ENCODE measurements around the gene INTS11. TPM values are rescaled to one million over a fixed set of nuclear protein-coding genes. Genes with fewer than 3 reads are reported as not detected.

The INTS11 gene
- total and polyA plus RNA-seq, 8 donors = 59.5 to 520 (median 143) TPM

DNA sequence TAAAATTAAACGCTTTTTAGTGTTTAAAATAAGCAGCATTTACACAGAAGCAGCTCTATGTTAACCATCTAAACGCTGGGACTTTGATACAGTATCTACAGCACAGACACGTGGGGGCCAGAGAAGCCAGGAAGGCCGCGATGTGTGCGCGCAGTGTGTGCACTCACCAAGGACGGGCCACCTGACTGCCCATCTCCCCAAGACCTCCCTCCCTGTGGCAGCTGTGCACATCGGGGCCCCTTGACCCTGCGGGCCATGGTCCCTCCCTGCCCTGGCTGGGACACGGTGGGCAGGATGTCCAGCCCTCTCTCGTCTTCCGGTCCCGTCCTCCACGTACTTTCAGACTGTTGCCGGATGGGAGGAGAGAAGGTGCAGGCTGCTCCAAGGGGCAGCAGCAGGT is 10.8 kb upstream of the INTS11 start:
- no peak for DNase-seq
- H3K4me3 ChIP-seq = no peak overlapping the region
- intact Hi-C loops (cut with DNase I; ENCODE audit: low total_unique reads) = no loop called here

DNA sequence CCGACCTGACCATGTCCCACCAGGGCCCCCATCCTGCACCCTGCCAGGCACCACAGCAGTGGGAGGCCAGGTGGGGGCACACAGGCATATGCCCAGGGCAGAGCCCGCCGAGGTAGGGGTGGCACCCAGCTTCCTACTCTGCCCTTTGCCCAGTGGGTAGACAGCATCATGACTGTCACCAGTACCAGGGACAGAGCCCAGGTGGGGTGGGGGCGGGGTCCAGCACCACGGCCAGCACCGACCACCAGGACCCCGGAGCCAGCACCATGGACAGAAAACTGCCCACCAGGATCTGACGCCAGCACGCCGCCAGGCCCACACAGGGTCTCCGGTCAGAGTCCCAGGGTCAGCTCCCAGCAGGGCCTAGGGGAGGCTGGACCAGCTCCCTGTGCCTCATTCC is 10.4 kb upstream of the INTS11 start:
- WGBS, 5 donors = 63 to 83% (median 72%) methylated on average over 1 to 11 of the region's 11 CpGs
- intact Hi-C loops (cut with DNase I; ENCODE audit: low total_unique reads) = no loop called here
- peaks cover 11 to 46% (median 43%) of the 10 kb centered on the region in 4 donors for H3K4me1 ChIP-seq
- H3K4me3 ChIP-seq = no peak overlapping the region
- no peaks in the 10 kb centered on the region for H3K9me3 ChIP-seq
- TF ChIP-seq POLR2A (IDR thresholded peaks at IDR 0.05) = no peak
- no peak for TF ChIP-seq POLR2AphosphoS5 (IDR thresholded peaks at IDR 0.05)
- no peak for TF ChIP-seq EP300 (IDR thresholded peaks at IDR 0.05)
- TF ChIP-seq, protein P1, sequence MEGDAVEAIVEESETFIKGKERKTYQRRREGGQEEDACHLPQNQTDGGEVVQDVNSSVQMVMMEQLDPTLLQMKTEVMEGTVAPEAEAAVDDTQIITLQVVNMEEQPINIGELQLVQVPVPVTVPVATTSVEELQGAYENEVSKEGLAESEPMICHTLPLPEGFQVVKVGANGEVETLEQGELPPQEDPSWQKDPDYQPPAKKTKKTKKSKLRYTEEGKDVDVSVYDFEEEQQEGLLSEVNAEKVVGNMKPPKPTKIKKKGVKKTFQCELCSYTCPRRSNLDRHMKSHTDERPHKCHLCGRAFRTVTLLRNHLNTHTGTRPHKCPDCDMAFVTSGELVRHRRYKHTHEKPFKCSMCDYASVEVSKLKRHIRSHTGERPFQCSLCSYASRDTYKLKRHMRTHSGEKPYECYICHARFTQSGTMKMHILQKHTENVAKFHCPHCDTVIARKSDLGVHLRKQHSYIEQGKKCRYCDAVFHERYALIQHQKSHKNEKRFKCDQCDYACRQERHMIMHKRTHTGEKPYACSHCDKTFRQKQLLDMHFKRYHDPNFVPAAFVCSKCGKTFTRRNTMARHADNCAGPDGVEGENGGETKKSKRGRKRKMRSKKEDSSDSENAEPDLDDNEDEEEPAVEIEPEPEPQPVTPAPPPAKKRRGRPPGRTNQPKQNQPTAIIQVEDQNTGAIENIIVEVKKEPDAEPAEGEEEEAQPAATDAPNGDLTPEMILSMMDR (IDR thresholded peaks at IDR 0.05) = no peak
- no peak overlapping the region for H3K27ac ChIP-seq
- no peak for DNase-seq
- H3K36me3 ChIP-seq = peaks cover 17 to 52% (median 47%) of the 10 kb centered on the region in 4 donors
- H3K27me3 ChIP-seq = no peaks in the 10 kb centered on the region

More for the DNA sequence above, 10.8 kb upstream of the INTS11 start:
- no peak overlapping the region for H3K27ac ChIP-seq
- peaks cover 21 to 56% (median 52%) of the 10 kb centered on the region in 4 donors for H3K36me3 ChIP-seq
- 73 to 87% (median 78%) methylated on average over 9 to 16 of the region's 16 CpGs for WGBS, 5 donors
- TF ChIP-seq POLR2AphosphoS5 (IDR thresholded peaks at IDR 0.05) (no peak), EP300 (IDR thresholded peaks at IDR 0.05) (no peak), POLR2A (IDR thresholded peaks at IDR 0.05) (no peak)
- TF ChIP-seq, protein P1 (IDR thresholded peaks at IDR 0.05) = no peak
- H3K9me3 ChIP-seq = no peaks in the 10 kb centered on the region
- H3K4me1 ChIP-seq = peaks cover 11 to 46% (median 42%) of the 10 kb centered on the region in 4 donors
- no peaks in the 10 kb centered on the region for H3K27me3 ChIP-seq

DNA sequence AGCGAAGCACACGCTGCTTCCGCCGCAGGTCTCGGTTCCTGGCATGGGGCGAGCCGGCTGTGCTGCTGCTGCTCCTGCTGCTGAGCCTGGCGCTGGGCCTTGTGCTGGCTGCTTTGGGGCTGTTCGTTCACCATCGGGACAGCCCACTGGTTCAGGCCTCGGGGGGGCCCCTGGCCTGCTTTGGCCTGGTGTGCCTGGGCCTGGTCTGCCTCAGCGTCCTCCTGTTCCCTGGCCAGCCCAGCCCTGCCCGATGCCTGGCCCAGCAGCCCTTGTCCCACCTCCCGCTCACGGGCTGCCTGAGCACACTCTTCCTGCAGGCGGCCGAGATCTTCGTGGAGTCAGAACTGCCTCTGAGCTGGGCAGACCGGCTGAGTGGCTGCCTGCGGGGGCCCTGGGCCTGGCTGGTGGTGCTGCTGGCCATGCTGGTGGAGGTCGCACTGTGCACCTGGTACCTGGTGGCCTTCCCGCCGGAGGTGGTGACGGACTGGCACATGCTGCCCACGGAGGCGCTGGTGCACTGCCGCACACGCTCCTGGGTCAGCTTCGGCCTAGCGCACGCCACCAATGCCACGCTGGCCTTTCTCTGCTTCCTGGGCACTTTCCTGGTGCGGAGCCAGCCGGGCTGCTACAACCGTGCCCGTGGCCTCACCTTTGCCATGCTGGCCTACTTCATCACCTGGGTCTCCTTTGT is 9.2 kb upstream of the INTS11 start:
- Histone ChIP-seq H3K4me3 (no peak overlapping the region), H3K4me1 (peaks cover 11 to 45% (median 42%) of the 10 kb centered on the region in 4 donors)
- 76 to 88% (median 83%) methylated on average over 5 to 36 of the region's 36 CpGs for WGBS, 5 donors

DNA sequence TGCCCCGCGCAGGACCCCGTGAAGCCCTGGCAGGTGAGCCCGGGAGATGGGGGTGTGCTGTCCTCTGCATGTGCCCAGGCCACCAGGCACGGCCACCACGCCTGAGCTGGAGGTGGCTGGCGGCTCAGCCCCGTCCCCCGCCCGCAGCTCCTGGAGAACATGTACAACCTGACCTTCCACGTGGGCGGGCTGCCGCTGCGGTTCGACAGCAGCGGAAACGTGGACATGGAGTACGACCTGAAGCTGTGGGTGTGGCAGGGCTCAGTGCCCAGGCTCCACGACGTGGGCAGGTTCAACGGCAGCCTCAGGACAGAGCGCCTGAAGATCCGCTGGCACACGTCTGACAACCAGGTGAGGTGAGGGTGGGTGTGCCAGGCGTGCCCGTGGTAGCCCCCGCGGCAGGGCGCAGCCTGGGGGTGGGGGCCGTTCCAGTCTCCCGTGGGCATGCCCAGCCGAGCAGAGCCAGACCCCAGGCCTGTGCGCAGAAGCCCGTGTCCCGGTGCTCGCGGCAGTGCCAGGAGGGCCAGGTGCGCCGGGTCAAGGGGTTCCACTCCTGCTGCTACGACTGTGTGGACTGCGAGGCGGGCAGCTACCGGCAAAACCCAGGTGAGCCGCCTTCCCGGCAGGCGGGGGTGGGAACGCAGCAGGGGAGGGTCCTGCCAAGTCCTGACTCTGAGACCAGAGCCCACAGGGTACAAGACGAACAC is 8.5 kb upstream of the INTS11 start:
- peaks cover 11 to 41% (median 37%) of the 10 kb centered on the region in 4 donors for H3K4me1 ChIP-seq
- H3K4me3 ChIP-seq = no peak overlapping the region
- WGBS, 5 donors = 46 to 77% (median 55%) methylated on average over 18 to 48 of the region's 48 CpGs
- no peaks in the 10 kb centered on the region for H3K27me3 ChIP-seq
- TF ChIP-seq POLR2AphosphoS5 (IDR thresholded peaks at IDR 0.05) = peak in 1 of 3 donors; percentile 34
- TF ChIP-seq, protein P1 (IDR thresholded peaks at IDR 0.05) = no peak
- peak in 1 of 2 donors; percentile 80 for DNase-seq
- intact Hi-C loops (cut with DNase I; ENCODE audit: low total_unique reads) = no loop called here
- H3K27ac ChIP-seq = peak overlapping the region in 1 of 5 donors; percentile 2
- peaks cover 8 to 42% (median 40%) of the 10 kb centered on the region in 4 donors for H3K36me3 ChIP-seq
- H3K9me3 ChIP-seq = no peaks in the 10 kb centered on the region

More for the DNA sequence above, 9.2 kb upstream of the INTS11 start:
- TF ChIP-seq, protein P1 (IDR thresholded peaks at IDR 0.05) = no peak
- TF ChIP-seq POLR2A (IDR thresholded peaks at IDR 0.05) (no peak), EP300 (IDR thresholded peaks at IDR 0.05) (no peak), POLR2AphosphoS5 (IDR thresholded peaks at IDR 0.05) (no peak)
- no peaks in the 10 kb centered on the region for H3K27me3 ChIP-seq
- H3K9me3 ChIP-seq = no peaks in the 10 kb centered on the region
- intact Hi-C loops (cut with DNase I; ENCODE audit: low total_unique reads) = no loop called here
- H3K27ac ChIP-seq = peak overlapping the region in 1 of 5 donors; percentile 2
- H3K36me3 ChIP-seq = peaks cover 9 to 42% (median 40%) of the 10 kb centered on the region in 4 donors
- DNase-seq = no peak

Measured in stomach (tissue), 9 donors.